Neural cell (in vitro differentiated cells): ENCODE measurements around the gene OMG.
"Not testable (repeated sequence)": the region's sequence is repeated elsewhere in the genome, so short reads cannot be mapped to it uniquely, and the experiment has no call there.

Experiments used
- CTCF ChIP-seq: fragments of 450-650 bp; IDR thresholded peaks from 2 replicates; pipeline ENCODE4 v1.5.1; 2014; ENCODE audit warnings: antibody characterized with exemption, mild to moderate bottlenecking, moderate library complexity; ENCODE audit not compliant: poor library complexity, severe bottlenecking
- POLR2AphosphoS5 ChIP-seq: IDR thresholded peaks from 2 replicates; pipeline ENCODE4 v1.6.1; 2012
- RAD21 ChIP-seq: fragments of 450-650 bp; conservative IDR thresholded peaks from 2 replicates; pipeline ENCODE4 v1.6.1; 2014; ENCODE audit warnings: antibody characterized with exemption, mild to moderate bottlenecking, moderate library complexity

DNA sequence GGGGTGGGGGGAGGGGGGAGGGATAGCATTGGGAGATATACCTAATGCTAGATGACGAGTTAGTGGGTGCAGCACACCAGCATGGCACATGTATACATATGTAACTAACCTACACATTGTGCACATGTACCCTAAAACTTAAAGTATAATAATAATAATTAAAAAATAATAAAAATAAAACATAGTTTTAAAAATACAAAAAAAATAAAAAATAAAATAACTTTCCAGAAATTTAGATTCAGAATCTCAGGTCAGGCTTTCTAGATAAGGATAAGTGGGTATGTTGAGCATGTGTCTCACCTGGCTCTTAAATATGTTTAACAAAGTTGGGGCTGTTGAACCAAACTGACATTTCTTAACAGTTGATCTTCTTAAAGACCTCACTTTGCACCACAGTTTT, 9.1 kb downstream of the OMG start:
- not testable (repeated sequence) for TF ChIP-seq CTCF, POLR2AphosphoS5, RAD21
